GM04503 (cell line): Measurements from ENCODE around the gene DEFB108B.
"Not testable (repeated sequence)": the region's sequence is repeated elsewhere in the genome, so short reads cannot be mapped to it uniquely, and the experiment has no call there.

Source experiments
- DNase-seq: peaks from one replicate; pipeline ENCODE4 v3.0.0-alpha.2; 2012; ENCODE audit warnings: low read depth

The DEFB108B gene

DNA sequence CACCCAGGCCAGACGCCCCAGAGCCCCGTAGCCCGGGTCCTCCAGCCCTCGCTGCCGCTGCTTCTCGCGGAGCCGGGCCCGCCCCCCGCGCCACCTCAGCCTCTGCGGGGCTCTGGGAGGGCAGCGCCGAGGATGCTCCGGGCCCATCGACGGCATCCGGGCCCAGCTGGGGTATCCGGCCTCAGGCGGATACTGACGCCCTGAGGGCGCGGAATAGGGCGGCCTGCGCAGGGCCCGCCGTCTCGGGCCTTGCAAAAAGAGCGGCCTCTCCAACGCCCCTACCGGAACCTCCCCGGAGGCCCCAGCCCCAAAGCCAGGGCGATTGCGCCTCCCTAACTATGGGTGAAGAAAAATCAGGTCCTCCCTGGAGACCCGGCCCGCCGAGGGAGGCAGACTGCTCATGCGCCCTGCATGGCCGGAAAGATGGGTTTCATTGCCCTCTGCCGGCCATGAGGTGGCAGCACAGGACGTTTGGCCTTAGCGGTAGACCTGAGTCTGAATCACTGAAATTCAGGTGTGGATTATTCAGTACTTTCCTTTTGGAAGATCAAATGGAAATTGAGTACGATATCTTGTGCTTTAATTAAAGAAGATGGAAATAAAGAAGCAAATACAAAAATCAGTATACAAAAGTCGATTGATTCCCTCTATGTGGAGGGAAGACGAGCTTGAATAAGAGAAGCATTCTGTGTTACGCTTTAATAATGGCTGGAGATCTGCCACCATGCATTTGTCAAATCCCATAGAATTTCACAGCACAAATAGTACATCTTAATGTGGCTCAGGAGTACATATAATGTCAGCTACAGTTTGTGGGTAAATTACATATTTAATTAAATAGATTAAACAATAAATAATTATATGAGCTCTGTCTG lies 19.3 kb upstream of the DEFB108B start:
- DNase-seq, result not testable (repeated sequence)

DNA sequence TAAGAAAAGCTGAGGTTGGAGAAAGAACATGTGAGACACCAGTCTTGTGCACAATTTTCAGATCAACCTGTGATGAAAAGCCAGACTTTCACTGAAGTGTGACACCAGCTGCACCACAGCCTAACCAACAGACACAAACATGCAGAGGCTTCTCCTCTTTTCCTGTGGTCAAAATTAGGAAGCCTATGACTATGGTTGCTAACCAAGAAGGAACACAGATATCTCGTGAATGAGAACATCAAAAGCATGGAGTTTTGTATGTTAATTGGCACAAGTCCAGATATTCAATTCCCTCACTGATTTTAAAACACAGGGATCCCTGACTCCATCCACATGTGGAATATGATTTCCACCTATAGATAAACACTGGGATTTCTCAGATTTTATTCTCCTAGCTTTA lies 11.5 kb upstream of the DEFB108B start:
- not testable (repeated sequence) for DNase-seq

DNA sequence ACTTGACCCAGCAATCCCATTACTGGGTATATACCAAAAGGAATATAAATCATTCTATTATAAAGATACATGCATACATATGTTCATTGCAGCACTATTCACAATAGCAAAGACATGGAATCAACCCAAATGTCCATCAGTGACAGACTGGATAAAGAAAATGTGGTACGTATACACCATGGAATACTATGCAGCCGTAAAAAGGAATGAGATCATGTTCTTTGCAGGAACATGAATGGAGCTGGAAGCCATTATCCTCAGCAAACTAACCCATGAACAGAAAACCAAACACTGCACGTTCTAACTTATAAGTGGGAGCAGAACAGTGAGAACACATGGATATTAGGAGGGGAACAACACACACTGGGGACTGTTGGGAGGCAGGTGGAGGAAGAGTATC lies 3.8 kb upstream of the DEFB108B start:
- DNase-seq, result not testable (repeated sequence)

DNA sequence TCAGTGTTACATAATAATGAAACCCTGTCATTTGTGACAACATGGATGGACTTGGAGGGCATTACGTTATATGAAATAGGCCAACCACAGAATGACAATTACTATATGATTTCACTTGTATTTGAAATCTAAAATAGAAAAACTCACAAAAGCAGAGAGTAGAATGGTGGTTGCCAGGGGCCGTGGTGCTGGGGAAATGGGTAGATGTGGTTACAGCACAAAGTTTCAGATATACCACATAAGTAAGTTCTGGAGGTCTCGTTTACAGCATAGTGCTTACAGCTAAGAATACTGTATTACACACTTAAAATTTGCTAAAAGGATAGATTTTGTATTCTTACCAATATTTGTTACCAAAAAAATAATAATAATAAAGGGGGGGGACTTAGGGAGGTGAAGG lies 3.3 kb upstream of the DEFB108B start:
- not testable (repeated sequence) for DNase-seq

DNA sequence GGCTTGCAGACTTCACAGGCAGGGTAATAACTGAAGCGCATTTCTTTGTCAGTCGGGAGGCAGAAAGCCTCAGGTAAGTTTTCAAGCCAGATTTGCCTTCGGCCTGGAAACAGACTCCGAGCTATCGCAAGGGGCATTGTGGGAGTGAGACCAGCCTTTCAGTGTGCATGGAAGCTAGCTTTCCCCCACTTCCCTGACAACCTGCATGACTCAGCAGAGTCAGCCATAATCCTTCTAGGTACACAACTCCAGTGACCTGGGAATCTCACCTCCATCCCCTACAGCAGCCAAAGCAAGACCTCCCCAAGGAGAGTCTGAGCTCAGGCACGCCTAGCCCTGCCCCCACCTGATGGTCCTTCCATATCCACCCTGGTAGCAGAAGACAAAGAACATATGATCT lies 9.7 kb downstream of the DEFB108B start:
- DNase-seq, result not testable (repeated sequence)

DNA sequence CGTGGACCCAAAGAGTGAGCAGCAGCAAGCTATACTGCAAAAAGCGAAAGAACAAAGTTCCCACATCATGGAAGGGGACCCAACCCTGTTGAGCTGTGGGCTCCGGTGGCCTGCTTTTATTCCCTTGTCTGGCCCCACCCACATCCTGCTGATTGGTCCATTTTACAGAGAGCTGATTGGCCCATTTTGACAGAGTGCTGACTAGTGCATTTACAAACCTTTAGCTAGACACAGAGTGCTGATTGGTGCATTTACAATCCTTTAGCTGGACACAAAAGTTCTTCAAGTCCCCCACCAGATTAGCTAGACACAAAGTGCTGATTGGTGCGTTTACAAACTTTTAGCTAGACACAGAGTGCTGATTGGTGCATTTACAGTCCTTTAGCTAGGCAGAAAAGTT lies 10.4 kb downstream of the DEFB108B start:
- not testable (repeated sequence) for DNase-seq

DNA sequence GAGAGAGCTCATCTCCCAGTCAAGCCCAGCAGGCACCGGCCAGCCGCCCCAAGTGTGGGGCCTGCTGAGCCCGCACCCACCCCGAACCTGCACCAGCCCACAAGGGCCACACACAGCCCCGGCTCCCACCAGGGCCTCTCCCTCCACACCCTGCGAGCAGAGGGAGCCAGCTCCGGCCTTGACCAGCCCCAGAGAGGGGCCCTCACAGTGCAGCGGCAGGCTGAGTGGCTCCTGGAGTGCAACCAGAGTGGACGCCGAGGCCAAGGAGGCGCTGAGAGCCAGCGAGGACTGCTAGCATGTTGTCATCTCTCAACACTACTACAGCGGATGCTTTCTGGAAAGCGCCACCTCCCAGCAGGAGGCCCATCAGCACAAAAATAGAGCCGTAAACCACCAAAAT lies 10.9 kb downstream of the DEFB108B start:
- no peak for DNase-seq

DNA sequence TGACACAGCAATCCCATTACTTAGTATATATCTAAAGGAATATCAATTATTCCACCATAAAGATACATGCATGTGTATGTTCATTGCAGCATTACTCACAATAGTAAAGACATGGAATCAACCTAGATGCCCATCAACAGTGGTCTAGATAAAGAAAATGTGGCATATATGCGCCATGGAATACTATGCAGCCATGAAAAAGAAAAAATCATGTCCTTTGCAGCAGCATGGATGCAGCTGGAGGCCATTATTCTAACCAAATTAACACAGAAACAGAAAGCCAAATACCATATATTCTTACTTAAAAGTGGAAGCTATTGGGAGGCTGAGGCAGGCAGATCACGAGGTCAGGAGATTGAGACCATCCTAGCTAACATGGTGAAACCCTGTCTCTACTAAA lies 20.9 kb downstream of the DEFB108B start:
- DNase-seq, result not testable (repeated sequence)

DNA sequence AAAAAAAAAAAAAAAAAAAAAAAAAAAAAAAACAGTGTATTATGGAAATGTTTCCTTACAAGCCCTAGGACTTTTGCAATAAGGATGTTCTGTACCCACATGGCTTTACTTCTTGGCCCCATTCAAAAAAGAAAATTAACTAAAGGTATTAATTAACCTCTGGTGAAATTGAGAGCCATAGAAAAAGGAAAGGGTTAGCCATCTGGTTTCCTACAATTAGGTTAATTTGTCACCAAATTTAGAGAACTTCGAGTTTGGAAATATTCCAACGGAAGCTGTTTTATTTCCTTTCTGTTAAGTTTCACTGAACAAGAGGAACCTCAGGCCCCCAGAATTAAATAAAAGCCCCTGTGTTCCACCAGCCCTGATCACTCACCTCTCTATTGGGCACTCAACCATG lies 22.9 kb downstream of the DEFB108B start:
- not testable (repeated sequence) for DNase-seq

DNA sequence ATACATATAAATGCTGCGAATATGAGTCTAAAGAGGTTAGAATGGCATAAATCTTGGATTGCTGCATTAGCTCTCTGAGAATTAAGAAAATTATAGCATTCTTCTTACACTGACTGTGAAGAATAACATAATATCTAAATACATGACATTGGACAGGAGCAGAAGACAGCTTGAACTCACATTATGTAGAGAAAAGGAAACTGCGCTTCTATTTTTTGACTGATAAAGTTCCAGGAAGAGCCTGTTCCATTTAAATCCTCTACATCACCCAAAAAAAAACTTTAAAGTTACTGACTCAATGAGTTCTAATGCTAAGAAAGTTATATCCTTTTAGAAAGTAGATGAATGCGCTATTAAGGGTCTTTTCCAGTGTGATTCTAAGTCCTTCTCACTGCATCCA lies 27.8 kb downstream of the DEFB108B start:
- DNase-seq, result not testable (repeated sequence)

DNA sequence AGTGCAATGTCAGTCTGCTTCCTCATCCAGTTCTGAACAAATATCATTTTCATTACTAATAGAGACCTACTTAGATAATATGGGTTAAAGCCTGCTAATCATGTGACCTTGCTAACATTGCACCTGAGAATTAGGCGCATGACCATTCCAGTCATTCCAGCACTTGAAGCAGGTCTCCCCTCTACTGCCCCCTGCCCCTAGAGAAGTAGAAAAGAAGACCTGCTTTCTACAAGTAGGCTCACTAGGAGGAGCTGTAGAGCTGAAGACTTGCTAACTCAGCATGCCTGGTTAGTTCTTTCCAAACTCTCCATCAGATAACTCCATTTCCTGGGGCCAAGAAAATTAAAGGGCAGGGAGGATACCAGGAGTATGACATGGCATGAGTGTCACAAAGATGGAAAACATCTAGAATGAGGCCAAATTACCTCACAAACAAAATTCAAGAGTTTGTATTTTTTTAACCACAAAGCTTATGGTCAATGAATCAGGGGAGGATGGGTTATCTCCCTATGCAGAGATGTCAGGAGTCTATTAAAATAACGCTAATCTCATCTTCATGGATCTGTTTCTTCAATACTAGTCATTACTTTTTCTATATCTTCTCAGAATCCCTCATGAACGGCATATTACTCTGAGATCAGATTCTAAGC lies 31.1 kb downstream of the DEFB108B start:
- peak; percentile 19 for DNase-seq

DNA sequence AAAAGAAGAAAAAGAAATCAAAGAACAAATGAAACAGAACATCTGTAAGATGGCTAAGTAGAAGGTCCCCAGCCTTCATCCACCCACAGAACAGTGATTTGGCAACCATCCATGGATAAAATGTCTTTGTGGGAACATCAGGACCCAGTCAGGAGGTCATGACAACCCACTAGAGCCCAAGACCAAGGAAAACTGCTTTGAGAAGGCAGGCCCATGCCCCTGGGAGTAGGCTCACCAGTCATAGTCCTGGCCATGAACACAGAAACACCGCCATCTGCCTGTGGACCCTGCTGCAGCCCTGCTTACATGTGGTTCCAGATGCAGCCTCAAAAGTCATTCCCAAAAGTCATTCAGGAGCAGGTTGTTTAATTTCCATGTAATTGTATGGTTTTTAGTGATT lies 34.2 kb downstream of the DEFB108B start:
- DNase-seq, result not testable (repeated sequence)

DNA sequence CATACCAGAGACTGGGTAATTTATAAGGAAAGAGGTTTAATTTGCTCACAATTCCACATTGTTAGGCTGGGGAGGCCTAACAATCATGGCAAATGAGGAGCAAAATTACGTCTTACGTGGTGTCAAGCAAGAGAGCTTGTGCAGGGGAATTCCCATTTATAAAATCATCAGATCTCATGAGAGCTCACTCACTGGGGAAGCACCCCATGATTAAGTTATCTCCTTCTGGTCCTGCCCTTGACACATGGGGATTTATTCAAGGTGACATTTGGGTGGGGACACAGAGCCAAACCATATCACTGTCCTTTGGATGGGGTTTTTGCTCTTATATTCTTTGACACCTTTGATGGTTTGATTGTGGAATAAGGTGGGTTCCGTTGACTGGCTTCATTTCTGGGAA lies 36.9 kb downstream of the DEFB108B start:
- DNase-seq, result not testable (repeated sequence)

DNA sequence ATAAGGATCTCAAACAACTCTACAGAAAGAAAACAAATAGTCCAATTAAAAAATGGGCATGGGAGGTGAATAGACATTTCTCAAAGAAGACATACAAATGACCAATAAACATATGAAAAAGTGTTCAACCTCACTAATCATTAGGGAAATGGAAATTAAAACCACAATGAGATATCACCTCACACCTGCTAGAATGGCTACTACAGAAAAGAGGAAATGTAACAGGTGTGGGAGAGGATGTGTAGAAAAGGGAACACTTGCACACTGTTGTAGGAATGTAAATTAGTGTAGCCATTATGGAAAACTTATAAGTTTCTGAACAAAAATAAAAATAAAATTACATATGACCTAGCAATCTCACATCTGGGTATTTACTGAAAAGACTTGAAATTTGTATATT lies 37.7 kb downstream of the DEFB108B start:
- not testable (repeated sequence) for DNase-seq

DNA sequence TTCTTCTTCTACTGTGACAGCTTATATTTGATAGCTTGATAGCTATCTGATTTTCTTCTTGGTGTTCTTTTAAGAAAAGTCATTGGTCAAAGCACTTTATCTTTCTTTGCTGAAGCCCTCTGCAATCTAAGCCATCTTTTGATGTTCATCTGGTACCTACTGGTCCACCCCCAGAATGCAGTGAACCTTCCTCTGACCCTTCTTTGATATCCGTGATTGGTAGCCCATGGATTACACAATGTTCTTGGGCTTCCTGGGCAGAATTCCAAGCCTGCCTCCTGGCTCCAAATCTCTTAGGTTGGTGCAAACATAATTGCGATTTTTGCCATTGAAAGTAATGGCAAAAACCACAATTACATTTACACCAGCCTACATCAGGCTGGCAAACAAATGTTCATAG lies 43.3 kb downstream of the DEFB108B start:
- not testable (repeated sequence) for DNase-seq

DNA sequence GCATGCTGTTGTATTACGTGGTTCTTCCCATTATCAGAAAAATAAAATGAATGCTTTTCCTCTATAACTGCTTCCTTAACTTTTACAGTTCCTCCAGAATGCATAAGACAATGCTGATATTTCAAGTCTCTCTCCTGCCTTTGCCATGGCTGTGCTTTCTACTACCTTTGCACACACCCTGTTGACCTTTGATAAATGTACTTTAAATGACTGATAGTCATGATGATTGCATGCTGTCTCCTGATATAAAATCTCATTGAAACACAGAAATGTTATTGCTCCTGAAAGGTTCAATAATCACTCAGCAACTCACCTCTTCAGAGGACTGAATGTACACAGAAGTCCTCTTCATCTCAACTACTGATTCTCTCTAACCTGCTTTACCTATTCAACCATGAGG lies 45.1 kb downstream of the DEFB108B start, which contains the start of gene DEFB131B:
DEFB131B (plus strand) TSS at position 395 of the 400 bp plus-strand sequence; CDS start at position 395, 0 bp downstream.
- DNase-seq, result not testable (repeated sequence)

DNA sequence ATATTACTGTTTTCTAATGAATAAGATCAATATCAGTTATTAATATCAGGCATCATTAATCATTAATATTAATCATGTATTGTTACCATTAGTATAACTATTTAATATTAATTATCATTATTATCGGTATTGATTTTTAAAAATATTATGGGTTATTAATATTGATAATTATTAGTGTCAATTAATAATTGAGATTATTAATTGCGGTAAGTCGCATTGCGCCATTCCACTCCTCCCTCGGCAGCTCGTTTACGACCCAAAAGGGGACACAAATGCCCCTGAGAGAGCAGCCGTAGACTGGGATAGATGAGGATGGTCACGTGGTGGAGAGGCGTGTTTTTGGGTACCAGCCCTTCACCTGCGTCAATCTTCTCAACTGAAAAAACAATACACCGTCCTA lies 52.8 kb downstream of the DEFB108B start:
- not testable (repeated sequence) for DNase-seq
